HG02870 (cell line): ENCODE measurements around the gene TEX54.
A peak's percentile ranks its signal among the peaks of the same experiment; 100 is the strongest.

Experiments used
- ATAC-seq: cut with Tn5 transposase; IDR thresholded peaks from one replicate; pipeline ENCODE4 v1.9.1; 2021; ENCODE audit warnings: mild to moderate bottlenecking, moderate library complexity; ENCODE audit not compliant: unreplicated experiment

The TEX54 gene

DNA sequence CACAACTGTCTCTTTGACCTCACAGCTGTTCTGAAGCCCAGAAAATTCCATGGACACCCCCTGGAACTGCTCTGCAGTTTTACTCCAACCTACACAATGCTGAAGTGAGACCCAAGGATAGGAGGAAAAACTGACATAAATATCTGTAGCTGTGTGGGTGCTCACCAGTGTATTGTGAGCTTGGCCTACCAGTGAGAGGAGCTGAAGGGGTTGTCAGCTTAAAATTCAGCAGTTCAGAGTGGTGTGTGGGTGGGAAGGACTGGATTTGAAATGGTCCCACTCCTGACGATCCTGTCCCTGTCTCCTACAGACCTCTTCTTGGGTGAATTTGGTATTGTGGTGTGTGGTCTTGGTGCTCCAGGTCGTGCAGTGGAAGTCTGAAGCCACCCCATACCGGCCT, 43.1 kb downstream of the TEX54 start:
- ATAC-seq, result no peak

DNA sequence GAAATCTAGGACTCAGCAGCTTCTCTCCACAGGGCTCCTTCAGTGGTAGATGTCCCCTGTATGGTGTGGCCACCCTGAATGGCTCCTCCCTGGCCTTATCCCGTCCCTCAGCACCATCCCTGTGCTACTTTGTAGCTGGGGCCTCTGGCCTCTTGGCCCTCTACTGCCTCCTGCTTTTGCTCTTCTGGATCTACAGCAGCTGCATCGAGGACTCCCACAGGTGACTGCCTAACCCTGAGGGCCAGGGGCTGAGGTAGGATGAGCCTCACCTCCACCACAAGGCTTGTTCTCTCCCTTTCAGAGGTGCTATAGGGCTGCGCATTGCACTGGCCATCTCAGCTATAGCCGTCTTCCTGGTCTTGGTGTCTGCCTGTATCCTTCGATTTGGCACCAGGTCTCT, 43.6 kb downstream of the TEX54 start:
- no peak for ATAC-seq

DNA sequence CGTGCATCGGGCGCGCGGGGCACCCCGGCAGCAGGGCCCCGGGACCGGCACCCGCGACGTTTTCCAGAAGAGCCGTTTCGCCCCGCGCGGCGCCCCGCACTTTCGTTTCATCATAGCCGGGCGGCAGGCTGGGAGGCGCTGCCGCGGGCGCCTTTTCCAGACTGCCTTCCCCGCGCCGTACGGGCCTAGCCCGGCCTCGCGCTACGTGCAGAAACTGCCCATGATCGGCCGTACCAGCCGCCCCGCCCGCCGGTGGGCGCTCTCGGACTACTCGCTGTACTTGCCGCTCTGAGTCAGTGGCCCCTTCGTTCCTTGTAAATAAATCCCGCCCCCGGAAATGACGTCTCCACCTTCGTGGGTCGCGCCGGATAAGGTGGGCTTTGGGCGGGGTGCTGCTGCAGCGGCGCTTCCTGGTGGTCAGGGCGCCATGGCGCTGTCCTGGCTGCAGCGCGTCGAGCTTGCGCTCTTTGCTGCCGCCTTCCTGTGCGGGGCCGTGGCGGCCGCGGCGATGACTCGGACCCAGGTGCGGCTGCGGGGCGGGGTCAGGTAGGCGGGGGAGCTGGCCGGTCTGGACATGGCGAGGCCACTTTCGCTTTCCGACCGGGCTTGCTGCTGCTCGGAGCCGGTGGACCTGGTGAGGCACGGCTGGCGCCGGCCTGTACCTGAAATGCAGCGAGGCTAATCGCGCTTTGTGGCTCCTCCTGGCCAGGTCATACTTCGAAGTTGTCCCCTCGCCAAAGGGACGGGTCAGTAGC, 45.5 kb downstream of the TEX54 start, which contains the start of gene TMEM179B:
TMEM179B (plus strand) TSS at position 398 of the 755 bp plus-strand sequence; CDS start at position 428, 30 bp downstream.
- ATAC-seq, result peak; percentile 62

DNA sequence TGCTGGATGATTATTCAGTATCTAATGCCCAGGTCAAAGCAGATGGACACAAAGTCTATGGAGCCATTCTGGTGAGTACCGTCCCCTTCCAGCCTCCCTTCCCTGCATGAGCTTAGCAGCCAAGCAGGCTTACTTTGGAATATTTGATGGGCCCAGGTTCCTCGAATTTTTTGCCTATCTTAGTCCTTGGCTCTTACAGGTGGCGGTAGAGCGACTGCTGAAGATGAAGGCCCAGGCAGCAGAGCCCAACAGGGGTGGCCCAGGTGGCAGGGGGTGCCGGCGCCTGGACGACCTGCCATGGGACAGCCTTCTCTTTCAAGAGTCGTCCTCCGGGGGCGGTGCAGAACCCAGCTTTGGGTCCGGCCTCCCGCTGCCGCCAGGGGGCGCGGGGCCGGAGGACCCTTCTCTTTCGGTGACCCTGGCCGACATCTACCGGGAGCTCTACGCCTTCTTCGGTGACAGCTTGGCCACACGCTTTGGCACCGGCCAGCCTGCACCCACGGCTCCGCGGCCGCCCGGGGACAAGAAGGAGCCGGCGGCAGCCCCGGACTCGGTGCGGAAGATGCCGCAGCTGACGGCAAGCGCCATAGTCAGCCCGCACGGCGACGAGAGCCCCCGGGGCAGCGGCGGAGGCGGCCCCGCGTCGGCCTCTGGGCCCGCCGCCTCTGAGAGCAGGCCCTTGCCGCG, 46.2 kb downstream of the TEX54 start:
- ATAC-seq, result peak; percentile 60

DNA sequence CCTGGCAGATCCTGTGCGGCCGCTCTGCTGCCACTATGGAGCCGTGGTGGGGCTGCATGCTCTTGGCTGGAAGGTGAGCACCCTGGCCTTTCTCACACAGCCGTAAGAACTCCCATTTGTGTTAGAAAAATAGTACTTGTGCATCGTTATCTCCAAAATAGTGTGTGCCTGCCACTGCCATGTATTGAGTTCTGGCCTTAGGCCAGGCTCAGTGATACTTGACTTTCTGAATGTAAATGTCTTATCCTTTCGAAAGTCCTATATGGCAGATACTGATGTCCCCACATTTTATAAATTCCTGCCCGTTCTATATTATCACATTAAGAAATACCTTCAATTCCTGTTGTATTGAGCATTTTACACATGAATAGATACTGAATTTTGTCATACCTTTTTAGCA, 49.9 kb downstream of the TEX54 start:
- no peak for ATAC-seq
